H7 (cell line): ENCODE data around the gene JARID2. TPM values are rescaled to one million over a fixed set of nuclear protein-coding genes. Genes with fewer than 3 reads are reported as not detected.

ENCODE experiments used
- DNase-seq: peaks from one replicate; pipeline ENCODE4 v3.0.0; 2012
- H3K27me3 ChIP-seq: 2 replicates; pipeline ENCODE4 v1.6.0; 2011; ENCODE audit warnings: mild to moderate bottlenecking, low read length; ENCODE audit not compliant: control insufficient read depth, insufficient read depth
- H3K36me3 ChIP-seq: replicated peaks from 2 replicates; pipeline ENCODE4 v1.5.1; 2011; ENCODE audit warnings: low read length; ENCODE audit not compliant: control insufficient read depth, insufficient read depth
- H3K4me3 ChIP-seq: 2 replicates; pipeline ENCODE4 v1.5.1; 2011; ENCODE audit warnings: low read depth, mild to moderate bottlenecking, control low read depth, low read length, moderate library complexity; ENCODE audit not compliant: insufficient read depth
- total RNA-seq: library from RNA; depleted of rRNA; stranded (reverse); fragments of >200 nt; shearing (Covaris generic); gene quantifications from 2 replicates; pipeline ENCODE4 v1.2.3, GENCODE V29; 2014

JARID2 gene
- total RNA-seq, 1 experiment from 2014 or later, result 95.2 TPM

GRCh38 chr6:15344831-15345230, 99.0 kb downstream of the JARID2 start:
- no peaks in the 10 kb centered on the region for H3K36me3 ChIP-seq
- no peak for DNase-seq
- no peak overlapping the region for H3K4me3 ChIP-seq
- no peaks in the 10 kb centered on the region for H3K27me3 ChIP-seq

- DNase-seq, result no peak
- Histone ChIP-seq H3K27me3 (no peaks in the 10 kb centered on the region), H3K36me3 (no peaks in the 10 kb centered on the region), H3K4me3 (no peak overlapping the region)
Measured at GRCh38 chr6:15346315-15346714, 100.4 kb downstream of the JARID2 start.

- no peaks in the 10 kb centered on the region; the same call in 1 of the 2 replicates for H3K36me3 ChIP-seq
- H3K27me3 ChIP-seq, result no peaks in the 10 kb centered on the region
- no peak overlapping the region for H3K4me3 ChIP-seq
- no peak for DNase-seq
Measured at GRCh38 chr6:15348528-15348927, 102.7 kb downstream of the JARID2 start.

- no peaks in the 10 kb centered on the region; the same call in 1 of the 2 replicates for H3K36me3 ChIP-seq
- H3K4me3 ChIP-seq, result no peak overlapping the region
- no peak for DNase-seq
- H3K27me3 ChIP-seq, result no peaks in the 10 kb centered on the region
Measured at GRCh38 chr6:15349379-15349778, 103.5 kb downstream of the JARID2 start.

DNA sequence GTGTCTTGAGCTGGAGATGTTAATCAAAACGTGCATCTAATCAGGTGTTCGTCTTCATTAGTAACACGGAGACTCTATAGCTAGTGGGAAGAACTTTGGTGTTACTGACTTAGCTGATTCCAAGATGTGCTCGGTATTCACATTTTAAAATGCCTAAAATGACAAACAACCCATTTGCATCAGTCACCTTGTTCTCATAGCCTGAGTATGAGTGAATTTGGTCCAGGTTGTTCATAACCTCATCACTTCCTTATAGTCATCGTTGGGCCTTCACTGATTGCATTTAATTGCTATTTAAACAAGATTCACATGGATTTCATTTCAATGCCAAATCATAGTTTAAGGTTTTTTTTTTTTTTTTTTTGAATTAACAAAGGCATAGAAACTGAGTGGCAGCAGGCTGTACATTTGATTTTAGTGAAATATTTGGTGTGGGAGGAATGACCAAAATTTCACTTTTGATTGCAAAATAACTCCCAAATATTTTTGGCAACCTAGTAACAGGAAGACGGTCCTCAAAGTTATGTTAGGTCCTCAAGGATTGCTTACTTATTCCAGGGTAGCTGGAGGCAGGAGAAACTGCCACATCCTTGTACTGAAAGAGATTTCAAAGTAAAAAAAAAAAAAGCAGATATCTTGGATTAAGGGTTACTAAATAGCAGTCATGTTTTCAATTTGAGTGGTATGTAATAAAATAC, 104.7 kb downstream of the JARID2 start:
- DNase-seq, result no peak
- Histone ChIP-seq H3K4me3 (no peak overlapping the region), H3K27me3 (no peaks in the 10 kb centered on the region), H3K36me3 (no peaks in the 10 kb centered on the region; the same call in 1 of the 2 replicates)

GRCh38 chr6:15351631-15352030, 105.8 kb downstream of the JARID2 start:
- no peak overlapping the region for H3K4me3 ChIP-seq
- no peak for DNase-seq
- H3K27me3 ChIP-seq, result no peaks in the 10 kb centered on the region
- no peaks in the 10 kb centered on the region; the same call in 1 of the 2 replicates for H3K36me3 ChIP-seq

GRCh38 chr6:15352220-15352619, 106.4 kb downstream of the JARID2 start:
- no peak for DNase-seq
- no peak overlapping the region for H3K4me3 ChIP-seq
- no peaks in the 10 kb centered on the region for H3K27me3 ChIP-seq
- no peaks in the 10 kb centered on the region; the same call in 1 of the 2 replicates for H3K36me3 ChIP-seq

GRCh38 chr6:15352845-15353244, 107.0 kb downstream of the JARID2 start:
- Histone ChIP-seq H3K27me3 (no peaks in the 10 kb centered on the region), H3K36me3 (no peaks in the 10 kb centered on the region; the same call in 1 of the 2 replicates), H3K4me3 (no peak overlapping the region)
- DNase-seq, result no peak

DNA sequence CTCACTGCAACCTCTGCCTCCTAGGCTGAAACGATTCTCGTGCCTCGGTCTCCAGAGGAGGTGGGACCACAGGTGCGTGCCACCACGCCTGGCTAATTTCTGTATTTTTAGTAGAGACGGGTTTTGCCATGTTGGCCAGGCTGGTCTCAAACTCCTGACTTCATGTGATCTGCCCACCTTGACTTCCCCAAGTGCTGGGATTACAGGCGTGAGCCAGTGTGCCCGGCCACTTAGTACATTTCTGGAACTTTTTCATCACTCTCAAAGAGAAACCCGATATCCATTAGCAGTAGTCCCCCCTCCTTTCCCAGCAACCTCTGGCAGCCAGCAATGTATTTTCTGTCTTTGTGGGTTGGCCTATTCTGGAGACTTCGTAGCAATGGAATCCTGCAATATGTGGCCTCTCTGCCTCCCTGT, 109.8 kb downstream of the JARID2 start:
- no peak for DNase-seq
- Histone ChIP-seq H3K36me3 (no peaks in the 10 kb centered on the region; the same call in 1 of the 2 replicates), H3K27me3 (no peaks in the 10 kb centered on the region)

GRCh38 chr6:15356179-15356578, 110.3 kb downstream of the JARID2 start:
- H3K27me3 ChIP-seq, result no peaks in the 10 kb centered on the region
- peaks cover 2% of the 10 kb centered on the region for H3K36me3 ChIP-seq
- no peak overlapping the region for H3K4me3 ChIP-seq

More for the DNA sequence above, 109.8 kb downstream of the JARID2 start:
- no peak overlapping the region for H3K4me3 ChIP-seq

GRCh38 chr6:15356937-15357336, 111.1 kb downstream of the JARID2 start:
- no peaks in the 10 kb centered on the region for H3K27me3 ChIP-seq
- no peak overlapping the region for H3K4me3 ChIP-seq
- DNase-seq, result no peak
- H3K36me3 ChIP-seq, result peaks cover 2% of the 10 kb centered on the region

More at GRCh38 chr6:15356179-15356578, 110.3 kb downstream of the JARID2 start:
- DNase-seq, result no peak

- no peaks in the 10 kb centered on the region for H3K27me3 ChIP-seq
- no peak for DNase-seq
- peaks cover 2% of the 10 kb centered on the region for H3K36me3 ChIP-seq
- no peak overlapping the region for H3K4me3 ChIP-seq
Measured at GRCh38 chr6:15357782-15358181, 111.9 kb downstream of the JARID2 start.

DNA sequence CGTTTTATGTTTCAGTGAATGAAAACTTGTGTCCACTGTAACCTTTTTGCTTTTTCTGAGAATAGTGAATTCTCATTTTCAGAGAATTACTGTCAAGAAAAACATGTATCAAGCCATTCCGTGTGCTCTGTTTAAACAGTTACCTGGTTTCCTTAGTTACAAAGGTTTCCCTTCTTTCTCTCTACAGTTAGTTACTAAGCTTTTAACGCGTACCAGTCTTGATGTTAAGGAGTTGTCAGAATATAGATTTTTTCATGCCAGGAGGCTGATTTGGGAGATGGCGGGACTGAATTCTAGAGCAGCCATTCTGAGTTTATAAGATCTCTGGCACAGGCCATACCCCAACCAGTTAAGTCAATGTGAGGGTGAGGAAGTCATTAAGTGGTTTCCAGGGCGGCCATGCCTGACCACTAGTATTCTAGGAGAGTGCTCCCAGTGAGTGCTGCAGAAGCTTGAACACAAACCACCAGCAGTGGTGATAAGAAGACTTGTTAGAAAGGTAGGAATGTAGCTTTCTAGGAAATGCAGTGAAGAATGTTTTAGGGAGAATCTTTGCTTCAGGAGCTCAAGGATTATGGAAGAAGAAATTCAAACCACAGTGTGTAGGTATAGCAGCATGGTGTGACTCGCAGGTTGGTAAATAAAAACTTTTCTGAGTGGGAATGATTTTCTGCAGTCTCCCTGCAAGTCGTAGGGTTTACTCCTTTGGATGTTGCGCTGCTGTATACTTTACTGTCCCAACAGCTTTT, 112.9 kb downstream of the JARID2 start:
- Histone ChIP-seq H3K4me3 (no peak overlapping the region), H3K27me3 (no peaks in the 10 kb centered on the region), H3K36me3 (peaks cover 2% of the 10 kb centered on the region)
- no peak for DNase-seq

- no peaks in the 10 kb centered on the region for H3K27me3 ChIP-seq
- peaks cover 2% of the 10 kb centered on the region; the same call in 1 of the 2 replicates for H3K36me3 ChIP-seq
- no peak overlapping the region for H3K4me3 ChIP-seq
- no peak for DNase-seq
Measured at GRCh38 chr6:15359335-15359862, 113.5 kb downstream of the JARID2 start.

GRCh38 chr6:15360300-15360699, 114.4 kb downstream of the JARID2 start:
- DNase-seq, result no peak
- Histone ChIP-seq H3K27me3 (no peaks in the 10 kb centered on the region), H3K4me3 (no peak overlapping the region), H3K36me3 (peaks cover 2% of the 10 kb centered on the region; the same call in 1 of the 2 replicates)
